ENCODE measurements around the gene HS3ST3A1.

The HS3ST3A1 gene

GRCh38 chr17:13597723-13598347, 3.9 kb downstream of the HS3ST3A1 start:
- DNase-seq = no peak

GRCh38 chr17:13596241-13596923, 5.3 kb downstream of the HS3ST3A1 start:
- no peak for DNase-seq

GRCh38 chr17:13595599-13595899, 6.2 kb downstream of the HS3ST3A1 start:
- no peak for DNase-seq

- DNase-seq = no peak
Measured at GRCh38 chr17:13594762-13595598, 6.7 kb downstream of the HS3ST3A1 start.

GRCh38 chr17:13594310-13594709, 7.4 kb downstream of the HS3ST3A1 start:
- no peak for DNase-seq

- no peak for DNase-seq
Measured at GRCh38 chr17:13593757-13594156, 8.0 kb downstream of the HS3ST3A1 start.

GRCh38 chr17:13593021-13593751, 8.5 kb downstream of the HS3ST3A1 start:
- no peak for DNase-seq

- DNase-seq = no peak
Measured at GRCh38 chr17:13592427-13592826, 9.3 kb downstream of the HS3ST3A1 start.

- no peak for DNase-seq
Measured at GRCh38 chr17:13590441-13590840, 11.3 kb downstream of the HS3ST3A1 start.

- no peak for DNase-seq
Measured at GRCh38 chr17:13589658-13590057, 12.1 kb downstream of the HS3ST3A1 start.

- no peak for DNase-seq
Measured at GRCh38 chr17:13587487-13588338, 14.0 kb downstream of the HS3ST3A1 start.

- DNase-seq = no peak
Measured at GRCh38 chr17:13584701-13585080, 17.0 kb downstream of the HS3ST3A1 start.

GRCh38 chr17:13583996-13584700, 17.6 kb downstream of the HS3ST3A1 start:
- DNase-seq = no peak

- no peak for DNase-seq
Measured at GRCh38 chr17:13582776-13583547, 18.8 kb downstream of the HS3ST3A1 start.

- no peak for DNase-seq
Measured at GRCh38 chr17:13581925-13582324, 19.8 kb downstream of the HS3ST3A1 start.

- no peak for DNase-seq
Measured at GRCh38 chr17:13580790-13581189, 20.9 kb downstream of the HS3ST3A1 start.

- no peak for DNase-seq
Measured at GRCh38 chr17:13576661-13577526, 24.8 kb downstream of the HS3ST3A1 start.

- DNase-seq = no peak
Measured at GRCh38 chr17:13575922-13576419, 25.8 kb downstream of the HS3ST3A1 start.

GRCh38 chr17:13575466-13575865, 26.3 kb downstream of the HS3ST3A1 start:
- DNase-seq = no peak

GRCh38 chr17:13572581-13572980, 29.1 kb downstream of the HS3ST3A1 start:
- no peak for DNase-seq

All from DMS79 treated with DMSO at 0.1 percent for 48 hours (cell line).